K562 (cell line): ENCODE measurements around the gene DNAJC6. TPM values are rescaled to one million over a fixed set of nuclear protein-coding genes. Genes with fewer than 3 reads are reported as not detected.

Source experiments
- EHMT2 ChIP-seq: fragments of 450-650 bp; IDR thresholded peaks from 2 replicates; pipeline ENCODE4 v1.6.1; 2018; ENCODE audit warnings: antibody characterized with exemption
- POLR2B ChIP-seq: fragments of 450-650 bp; IDR thresholded peaks from 2 replicates; pipeline ENCODE4 v1.6.1; 2018; ENCODE audit warnings: low read depth; ENCODE audit not compliant: partially characterized antibody
- RBBP5 ChIP-seq: fragments of 200-600 bp; sonication (generic); IDR thresholded peaks from 2 replicates; pipeline ENCODE4 v1.6.1; 2012; ENCODE audit warnings: borderline replicate concordance, mild to moderate bottlenecking, low read length, control low read depth, inconsistent platforms; ENCODE audit not compliant: insufficient read depth, poor library complexity, severe bottlenecking
- TCF3 ChIP-seq: sonication (generic); formaldehyde crosslinking; IDR thresholded peaks from 2 replicates; pipeline ENCODE4 v1.4.0; 2020; ENCODE audit warnings: mild to moderate bottlenecking, missing genetic modification reagents
- polyA plus RNA-seq, 8 experiments: library from polyadenylated mRNA; depleted of rRNA in 4 of 8; stranded (reverse) in 5 of 8; unstranded in 3 of 8; fragments of >200 nt; fragmentation: Nextera tagmentation in 2 of 8; fragmentation: Illumina TruSeq in 1 of 8; extraction: Ambion mirVana in 2 of 8; extraction: Trizol in 1 of 8; gene quantifications; 2 replicates each; pipeline versions ENCODE4 v1.2.1 to v1.2.3, GENCODE V29; 2011 to 2014; ENCODE audit warnings: inconsistent platforms in 1 of 8, missing spikeins in 1 of 8
- total RNA-seq, 7 experiments: library from RNA; depleted of rRNA in 6 of 7; stranded (reverse); fragments of >200 nt in 6 of 7; fragmentation: Illumina TruSeq in 2 of 7; extraction: Trizol in 2 of 7; gene quantifications; 2 replicates each; pipeline versions ENCODE4 v1.2.1 to v1.2.3, GENCODE V29; 2011 to 2021; ENCODE audit warnings: low replicate concordance in 1 of 7
- TF ChIP-seq, protein P1 (sequence below): fragments of 250-450 bp; sonication (Bioruptor Pico); IDR thresholded peaks from 2 replicates; pipeline ENCODE4 v1.4.0; 2020
- TF ChIP-seq, protein P2 (sequence below): fragments of 450-650 bp; IDR thresholded peaks from 2 replicates; pipeline ENCODE4 v1.6.1; 2017; ENCODE audit warnings: antibody characterized with exemption, mild to moderate bottlenecking
- TF ChIP-seq, protein P3 (sequence below): fragments of 450-650 bp; IDR thresholded peaks from 2 replicates; pipeline ENCODE4 v1.6.1; 2016; ENCODE audit warnings: borderline replicate concordance
- TF ChIP-seq, protein P4 (sequence below), 2 experiments: IDR thresholded peaks in 1 of 2; conservative IDR thresholded peaks in 1 of 2; 2 replicates each; pipeline ENCODE4 v1.6.1; 2016; ENCODE audit warnings: low read depth in 2 of 2, mild to moderate bottlenecking in 1 of 2, missing compliant biosample characterization in 1 of 2, missing genetic modification characterization in 1 of 2, moderate library complexity in 1 of 2

DNAJC6 gene
- total and polyA plus RNA-seq, 9 of the 15 experiments (the other 6 are each of a cell fraction or from before 2014, with no cell fraction given): 6.7 to 78.7 (median 28.0) TPM

DNA sequence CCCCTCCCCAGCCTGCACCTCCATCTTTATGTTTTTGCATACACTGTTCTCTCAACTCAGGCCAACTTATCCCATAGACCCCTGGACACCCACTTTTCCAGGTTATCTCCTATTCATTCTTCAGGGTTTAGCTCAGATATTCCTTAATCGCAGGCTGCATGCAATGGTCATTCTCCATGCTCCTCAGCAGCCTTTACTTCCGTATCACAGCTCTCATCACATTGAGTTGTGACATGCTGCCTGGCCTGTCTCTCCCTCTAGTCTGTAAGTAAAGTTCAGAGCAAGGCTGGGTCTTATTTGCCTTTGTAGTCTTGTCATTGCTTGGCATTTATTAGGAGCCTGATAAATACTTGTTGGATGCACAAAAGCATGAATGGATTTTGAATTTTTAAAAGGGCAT is 6.9 kb downstream of the DNAJC6 start (continued):
- TF ChIP-seq, protein P1, sequence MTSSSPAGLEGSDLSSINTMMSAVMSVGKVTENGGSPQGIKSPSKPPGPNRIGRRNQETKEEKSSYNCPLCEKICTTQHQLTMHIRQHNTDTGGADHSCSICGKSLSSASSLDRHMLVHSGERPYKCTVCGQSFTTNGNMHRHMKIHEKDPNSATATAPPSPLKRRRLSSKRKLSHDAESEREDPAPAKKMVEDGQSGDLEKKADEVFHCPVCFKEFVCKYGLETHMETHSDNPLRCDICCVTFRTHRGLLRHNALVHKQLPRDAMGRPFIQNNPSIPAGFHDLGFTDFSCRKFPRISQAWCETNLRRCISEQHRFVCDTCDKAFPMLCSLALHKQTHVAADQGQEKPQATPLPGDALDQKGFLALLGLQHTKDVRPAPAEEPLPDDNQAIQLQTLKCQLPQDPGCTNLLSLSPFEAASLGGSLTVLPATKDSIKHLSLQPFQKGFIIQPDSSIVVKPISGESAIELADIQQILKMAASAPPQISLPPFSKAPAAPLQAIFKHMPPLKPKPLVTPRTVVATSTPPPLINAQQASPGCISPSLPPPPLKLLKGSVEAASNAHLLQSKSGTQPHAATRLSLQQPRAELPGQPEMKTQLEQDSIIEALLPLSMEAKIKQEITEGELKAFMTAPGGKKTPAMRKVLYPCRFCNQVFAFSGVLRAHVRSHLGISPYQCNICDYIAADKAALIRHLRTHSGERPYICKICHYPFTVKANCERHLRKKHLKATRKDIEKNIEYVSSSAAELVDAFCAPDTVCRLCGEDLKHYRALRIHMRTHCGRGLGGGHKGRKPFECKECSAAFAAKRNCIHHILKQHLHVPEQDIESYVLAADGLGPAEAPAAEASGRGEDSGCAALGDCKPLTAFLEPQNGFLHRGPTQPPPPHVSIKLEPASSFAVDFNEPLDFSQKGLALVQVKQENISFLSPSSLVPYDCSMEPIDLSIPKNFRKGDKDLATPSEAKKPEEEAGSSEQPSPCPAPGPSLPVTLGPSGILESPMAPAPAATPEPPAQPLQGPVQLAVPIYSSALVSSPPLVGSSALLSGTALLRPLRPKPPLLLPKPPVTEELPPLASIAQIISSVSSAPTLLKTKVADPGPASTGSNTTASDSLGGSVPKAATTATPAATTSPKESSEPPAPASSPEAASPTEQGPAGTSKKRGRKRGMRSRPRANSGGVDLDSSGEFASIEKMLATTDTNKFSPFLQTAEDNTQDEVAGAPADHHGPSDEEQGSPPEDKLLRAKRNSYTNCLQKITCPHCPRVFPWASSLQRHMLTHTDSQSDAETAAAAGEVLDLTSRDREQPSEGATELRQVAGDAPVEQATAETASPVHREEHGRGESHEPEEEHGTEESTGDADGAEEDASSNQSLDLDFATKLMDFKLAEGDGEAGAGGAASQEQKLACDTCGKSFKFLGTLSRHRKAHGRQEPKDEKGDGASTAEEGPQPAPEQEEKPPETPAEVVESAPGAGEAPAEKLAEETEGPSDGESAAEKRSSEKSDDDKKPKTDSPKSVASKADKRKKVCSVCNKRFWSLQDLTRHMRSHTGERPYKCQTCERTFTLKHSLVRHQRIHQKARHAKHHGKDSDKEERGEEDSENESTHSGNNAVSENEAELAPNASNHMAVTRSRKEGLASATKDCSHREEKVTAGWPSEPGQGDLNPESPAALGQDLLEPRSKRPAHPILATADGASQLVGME (CRISPR knock-in tag): no peak
- TF ChIP-seq, protein P2, sequence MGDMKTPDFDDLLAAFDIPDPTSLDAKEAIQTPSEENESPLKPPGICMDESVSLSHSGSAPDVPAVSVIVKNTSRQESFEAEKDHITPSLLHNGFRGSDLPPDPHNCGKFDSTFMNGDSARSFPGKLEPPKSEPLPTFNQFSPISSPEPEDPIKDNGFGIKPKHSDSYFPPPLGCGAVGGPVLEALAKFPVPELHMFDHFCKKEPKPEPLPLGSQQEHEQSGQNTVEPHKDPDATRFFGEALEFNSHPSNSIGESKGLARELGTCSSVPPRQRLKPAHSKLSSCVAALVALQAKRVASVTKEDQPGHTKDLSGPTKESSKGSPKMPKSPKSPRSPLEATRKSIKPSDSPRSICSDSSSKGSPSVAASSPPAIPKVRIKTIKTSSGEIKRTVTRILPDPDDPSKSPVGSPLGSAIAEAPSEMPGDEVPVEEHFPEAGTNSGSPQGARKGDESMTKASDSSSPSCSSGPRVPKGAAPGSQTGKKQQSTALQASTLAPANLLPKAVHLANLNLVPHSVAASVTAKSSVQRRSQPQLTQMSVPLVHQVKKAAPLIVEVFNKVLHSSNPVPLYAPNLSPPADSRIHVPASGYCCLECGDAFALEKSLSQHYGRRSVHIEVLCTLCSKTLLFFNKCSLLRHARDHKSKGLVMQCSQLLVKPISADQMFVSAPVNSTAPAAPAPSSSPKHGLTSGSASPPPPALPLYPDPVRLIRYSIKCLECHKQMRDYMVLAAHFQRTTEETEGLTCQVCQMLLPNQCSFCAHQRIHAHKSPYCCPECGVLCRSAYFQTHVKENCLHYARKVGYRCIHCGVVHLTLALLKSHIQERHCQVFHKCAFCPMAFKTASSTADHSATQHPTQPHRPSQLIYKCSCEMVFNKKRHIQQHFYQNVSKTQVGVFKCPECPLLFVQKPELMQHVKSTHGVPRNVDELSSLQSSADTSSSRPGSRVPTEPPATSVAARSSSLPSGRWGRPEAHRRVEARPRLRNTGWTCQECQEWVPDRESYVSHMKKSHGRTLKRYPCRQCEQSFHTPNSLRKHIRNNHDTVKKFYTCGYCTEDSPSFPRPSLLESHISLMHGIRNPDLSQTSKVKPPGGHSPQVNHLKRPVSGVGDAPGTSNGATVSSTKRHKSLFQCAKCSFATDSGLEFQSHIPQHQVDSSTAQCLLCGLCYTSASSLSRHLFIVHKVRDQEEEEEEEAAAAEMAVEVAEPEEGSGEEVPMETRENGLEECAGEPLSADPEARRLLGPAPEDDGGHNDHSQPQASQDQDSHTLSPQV: peak; percentile 64
- TF ChIP-seq EHMT2 (peak; percentile 58; the same call in 1 of the 2 replicates), POLR2B (no peak), TCF3 (CRISPR knock-in tag) (peak; percentile 21; the same call in 1 of the 2 replicates), RBBP5 (peak; percentile 42)
- TF ChIP-seq, protein P3, sequence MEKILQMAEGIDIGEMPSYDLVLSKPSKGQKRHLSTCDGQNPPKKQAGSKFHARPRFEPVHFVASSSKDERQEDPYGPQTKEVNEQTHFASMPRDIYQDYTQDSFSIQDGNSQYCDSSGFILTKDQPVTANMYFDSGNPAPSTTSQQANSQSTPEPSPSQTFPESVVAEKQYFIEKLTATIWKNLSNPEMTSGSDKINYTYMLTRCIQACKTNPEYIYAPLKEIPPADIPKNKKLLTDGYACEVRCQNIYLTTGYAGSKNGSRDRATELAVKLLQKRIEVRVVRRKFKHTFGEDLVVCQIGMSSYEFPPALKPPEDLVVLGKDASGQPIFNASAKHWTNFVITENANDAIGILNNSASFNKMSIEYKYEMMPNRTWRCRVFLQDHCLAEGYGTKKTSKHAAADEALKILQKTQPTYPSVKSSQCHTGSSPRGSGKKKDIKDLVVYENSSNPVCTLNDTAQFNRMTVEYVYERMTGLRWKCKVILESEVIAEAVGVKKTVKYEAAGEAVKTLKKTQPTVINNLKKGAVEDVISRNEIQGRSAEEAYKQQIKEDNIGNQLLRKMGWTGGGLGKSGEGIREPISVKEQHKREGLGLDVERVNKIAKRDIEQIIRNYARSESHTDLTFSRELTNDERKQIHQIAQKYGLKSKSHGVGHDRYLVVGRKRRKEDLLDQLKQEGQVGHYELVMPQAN: peak; percentile 27; the same call in 1 of the 2 replicates
- TF ChIP-seq, protein P4, sequence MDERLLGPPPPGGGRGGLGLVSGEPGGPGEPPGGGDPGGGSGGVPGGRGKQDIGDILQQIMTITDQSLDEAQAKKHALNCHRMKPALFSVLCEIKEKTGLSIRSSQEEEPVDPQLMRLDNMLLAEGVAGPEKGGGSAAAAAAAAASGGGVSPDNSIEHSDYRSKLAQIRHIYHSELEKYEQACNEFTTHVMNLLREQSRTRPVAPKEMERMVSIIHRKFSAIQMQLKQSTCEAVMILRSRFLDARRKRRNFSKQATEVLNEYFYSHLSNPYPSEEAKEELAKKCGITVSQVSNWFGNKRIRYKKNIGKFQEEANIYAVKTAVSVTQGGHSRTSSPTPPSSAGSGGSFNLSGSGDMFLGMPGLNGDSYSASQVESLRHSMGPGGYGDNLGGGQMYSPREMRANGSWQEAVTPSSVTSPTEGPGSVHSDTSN (CRISPR knock-in tag; IDR thresholded peaks at IDR 0.05; ENCODE audit: low read depth): no peak
- TF ChIP-seq, protein P4 (tag; conservative IDR thresholded peaks at IDR 0.05; ENCODE audit: low read depth): 0 out of 2 replicates have a peak, but pooled peaks have one; percentile 9
